HL-60 (cell line): ENCODE measurements around the gene TRAPPC2.

ENCODE experiments used
- DNase-seq, 2 experiments: peaks; one replicate each; pipeline ENCODE4 v3.0.0-alpha.2; 2010 to 2020; ENCODE audit warnings: low read depth in 1 of 2, low spot score in 1 of 2
- H3K27ac ChIP-seq: fragments of 250-450 bp; sonication (Bioruptor Pico); replicated peaks from 2 replicates; pipeline ENCODE4 v1.5.1; 2020; ENCODE audit warnings: mild to moderate bottlenecking, moderate library complexity
- H3K27me3 ChIP-seq: fragments of 250-450 bp; sonication (Bioruptor Pico); 2 replicates; pipeline ENCODE4 v1.5.1; 2021; ENCODE audit warnings: mild to moderate bottlenecking, moderate library complexity; ENCODE audit not compliant: insufficient read depth, poor library complexity, severe bottlenecking
- H3K4me3 ChIP-seq: replicated peaks from 2 replicates; pipeline ENCODE4 v1.5.1; 2011; ENCODE audit warnings: mild to moderate bottlenecking, control low read depth, low read length; ENCODE audit not compliant: insufficient read depth
- CTCF ChIP-seq: IDR thresholded peaks from one replicate; pipeline ENCODE4 v1.5.1; 2011; ENCODE audit warnings: low read length, control low read depth, inconsistent platforms; ENCODE audit not compliant: insufficient read depth
- GABPA ChIP-seq: IDR thresholded peaks from 2 replicates; pipeline ENCODE4 v1.6.1; 2012; ENCODE audit warnings: low read depth
- POLR2AphosphoS5 ChIP-seq: IDR thresholded peaks from 2 replicates; pipeline ENCODE4 v1.6.1; 2012; ENCODE audit warnings: low read depth
- SPI1 ChIP-seq: IDR thresholded peaks from 2 replicates; pipeline ENCODE4 v1.6.1; 2012; ENCODE audit warnings: low read depth, mild to moderate bottlenecking, borderline replicate concordance
- TF ChIP-seq, protein P1 (sequence below): IDR thresholded peaks from 2 replicates; pipeline ENCODE4 v1.6.1; 2012; ENCODE audit warnings: low read depth; ENCODE audit not compliant: insufficient replicate concordance

TRAPPC2 gene

DNA sequence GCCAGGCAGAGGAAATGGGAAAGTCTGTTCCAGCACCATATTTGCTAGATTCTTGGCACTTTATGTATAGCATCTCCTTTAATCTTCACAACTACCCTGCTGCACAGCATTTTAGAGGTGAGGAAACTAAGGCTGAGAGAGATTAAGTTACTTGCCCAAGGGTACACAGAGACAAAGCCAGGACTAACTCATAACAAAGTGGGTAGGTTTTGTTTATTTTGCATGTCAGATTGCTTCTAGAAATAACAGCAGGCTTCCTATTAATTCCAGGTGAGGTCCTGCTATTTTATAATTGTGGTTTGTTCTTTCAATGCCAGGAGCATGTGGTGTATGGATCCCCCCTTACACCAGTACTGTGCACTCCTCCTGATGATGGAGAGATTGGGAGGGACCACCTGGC is 66.5 kb downstream of the TRAPPC2 start:
- Histone ChIP-seq H3K4me3 (no peak overlapping the region), H3K27ac (no peak overlapping the region), H3K27me3 (no peaks in the 10 kb centered on the region)
- TF ChIP-seq, protein P1, sequence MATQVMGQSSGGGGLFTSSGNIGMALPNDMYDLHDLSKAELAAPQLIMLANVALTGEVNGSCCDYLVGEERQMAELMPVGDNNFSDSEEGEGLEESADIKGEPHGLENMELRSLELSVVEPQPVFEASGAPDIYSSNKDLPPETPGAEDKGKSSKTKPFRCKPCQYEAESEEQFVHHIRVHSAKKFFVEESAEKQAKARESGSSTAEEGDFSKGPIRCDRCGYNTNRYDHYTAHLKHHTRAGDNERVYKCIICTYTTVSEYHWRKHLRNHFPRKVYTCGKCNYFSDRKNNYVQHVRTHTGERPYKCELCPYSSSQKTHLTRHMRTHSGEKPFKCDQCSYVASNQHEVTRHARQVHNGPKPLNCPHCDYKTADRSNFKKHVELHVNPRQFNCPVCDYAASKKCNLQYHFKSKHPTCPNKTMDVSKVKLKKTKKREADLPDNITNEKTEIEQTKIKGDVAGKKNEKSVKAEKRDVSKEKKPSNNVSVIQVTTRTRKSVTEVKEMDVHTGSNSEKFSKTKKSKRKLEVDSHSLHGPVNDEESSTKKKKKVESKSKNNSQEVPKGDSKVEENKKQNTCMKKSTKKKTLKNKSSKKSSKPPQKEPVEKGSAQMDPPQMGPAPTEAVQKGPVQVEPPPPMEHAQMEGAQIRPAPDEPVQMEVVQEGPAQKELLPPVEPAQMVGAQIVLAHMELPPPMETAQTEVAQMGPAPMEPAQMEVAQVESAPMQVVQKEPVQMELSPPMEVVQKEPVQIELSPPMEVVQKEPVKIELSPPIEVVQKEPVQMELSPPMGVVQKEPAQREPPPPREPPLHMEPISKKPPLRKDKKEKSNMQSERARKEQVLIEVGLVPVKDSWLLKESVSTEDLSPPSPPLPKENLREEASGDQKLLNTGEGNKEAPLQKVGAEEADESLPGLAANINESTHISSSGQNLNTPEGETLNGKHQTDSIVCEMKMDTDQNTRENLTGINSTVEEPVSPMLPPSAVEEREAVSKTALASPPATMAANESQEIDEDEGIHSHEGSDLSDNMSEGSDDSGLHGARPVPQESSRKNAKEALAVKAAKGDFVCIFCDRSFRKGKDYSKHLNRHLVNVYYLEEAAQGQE: no peak
- no peak for TF ChIP-seq SPI1
- TF ChIP-seq POLR2AphosphoS5: no peak
- DNase-seq: no peak

- H3K4me3 ChIP-seq: no peak overlapping the region
- TF ChIP-seq GABPA: no peak
- TF ChIP-seq CTCF: no peak
- no peak for TF ChIP-seq SPI1
- TF ChIP-seq, protein P1: no peak
- no peak for TF ChIP-seq POLR2AphosphoS5
- no peak for DNase-seq
- H3K27me3 ChIP-seq: no peaks in the 10 kb centered on the region
- H3K27ac ChIP-seq: no peak overlapping the region
Observed at GRCh38 chrX:13666836-13667235, 67.6 kb downstream of the TRAPPC2 start.

DNA sequence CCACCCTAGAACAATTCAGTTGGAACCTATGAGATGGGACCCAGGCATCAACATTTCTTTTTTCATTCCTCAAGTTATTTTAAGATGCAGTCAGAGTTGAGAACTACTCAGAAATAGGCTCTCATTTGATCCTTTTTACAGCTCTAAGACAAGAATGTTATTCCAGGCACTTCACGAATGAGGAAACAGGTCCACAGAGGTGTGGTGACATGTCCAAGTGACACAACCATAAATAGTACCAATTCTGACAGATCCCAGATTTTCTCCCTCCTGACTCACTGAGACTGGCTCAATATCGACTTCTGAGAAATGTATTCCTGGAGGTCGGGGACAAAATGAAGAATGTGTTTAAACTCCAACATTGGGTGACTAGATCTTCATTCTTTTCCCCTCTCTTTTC is 70.4 kb downstream of the TRAPPC2 start:
- no peak overlapping the region for H3K27ac ChIP-seq
- no peak overlapping the region for H3K4me3 ChIP-seq
- H3K27me3 ChIP-seq: no peaks in the 10 kb centered on the region
- no peak for TF ChIP-seq POLR2AphosphoS5
- TF ChIP-seq SPI1: no peak
- no peak for TF ChIP-seq GABPA
- TF ChIP-seq, protein P1: no peak
- DNase-seq: no peak

GRCh38 chrX:13662355-13662791 is 72.0 kb downstream of the TRAPPC2 start:
- H3K27me3 ChIP-seq: no peaks in the 10 kb centered on the region
- DNase-seq: no peak
- TF ChIP-seq GABPA: no peak
- TF ChIP-seq, protein P1: no peak
- TF ChIP-seq CTCF: no peak
- TF ChIP-seq POLR2AphosphoS5: no peak
- TF ChIP-seq SPI1: no peak
- H3K27ac ChIP-seq: no peak overlapping the region
- no peak overlapping the region for H3K4me3 ChIP-seq
